HCT116 (cell line): ENCODE results near the gene XRN1. TPM values are rescaled to one million over a fixed set of nuclear protein-coding genes. Genes with fewer than 3 reads are reported as not detected.

Experiments
- ATAC-seq: fragments of 200-7000 bp; cut with Tn5 transposase; 2 replicates; pipeline ENCODE4 v1.9.1; 2020; ENCODE audit warnings: mild to moderate bottlenecking, moderate library complexity
- BruUV-seq: library from RNA; stranded (reverse); fragments of 400-500 nt; replicated peaks from 2 replicates; lab custom pipeline; 2021; lab: Mats Ljungman, UMichigan
- CTCF ChIA-PET: fragments of 300-600 bp; sonication (Branson Sonifier 250); formaldehyde crosslinking; loops from one replicate; lab custom pipeline; 2021; ENCODE audit warnings: antibody characterized with exemption; lab: Charles Lee
- POLR2A ChIA-PET: fragments of 300-600, 350-600 bp; sonication (Branson Sonifier 250); formaldehyde crosslinking; loops from one replicate; lab custom pipeline; 2021; ENCODE audit warnings: antibody characterized with exemption; lab: Charles Lee
- RAD21 ChIA-PET, 2 experiments: fragments of 300-600 bp; sonication (Branson Sonifier 250); formaldehyde crosslinking; loops; one replicate each; lab custom pipeline; 2023; ENCODE audit warnings: low total read pairs in 2 of 2; ENCODE audit not compliant: uncharacterized antibody in 2 of 2, unreplicated experiment in 2 of 2, low non-redundant PET in 1 of 2; lab: Charles Lee
- DNase-seq: peaks from one replicate; pipeline ENCODE4 v3.0.0-alpha.2; 2010; ENCODE audit warnings: low read depth, low spot score
- H2AFZ ChIP-seq: fragments of 200-600 bp; shearing (Covaris generic), sonication (generic); 2 replicates; pipeline ENCODE4 v1.6.1; 2017; ENCODE audit warnings: low read depth, mixed run types, mixed read lengths, antibody characterized with exemption, low read length; ENCODE audit not compliant: poor library complexity, severe bottlenecking
- H3K27ac ChIP-seq: 2 replicates; pipeline ENCODE4 v1.5.1; 2012; ENCODE audit warnings: low read depth, low read length
- H3K27me3 ChIP-seq: fragments of 200-600 bp; sonication (generic); 2 replicates; pipeline ENCODE4 v1.6.1; 2016; ENCODE audit warnings: mixed run types, low read length, mixed read lengths; ENCODE audit not compliant: insufficient read depth
- H3K36me3 ChIP-seq, 2 experiments: fragments of 200-500 bp in 1 of 2; fragments of 200-600 bp in 1 of 2; sonication (Bioruptor generic) in 1 of 2; sonication (generic) in 1 of 2; 2 replicates each; pipeline versions ENCODE4 v1.5.1 to v1.6.1; 2014 to 2016; ENCODE audit warnings: low read length in 2 of 2, inconsistent platforms in 1 of 2, mixed read lengths in 1 of 2, mixed run types in 1 of 2; ENCODE audit not compliant: insufficient read depth in 2 of 2, control insufficient read depth in 1 of 2
- H3K4me1 ChIP-seq, 2 experiments: fragments of 200-600 bp in 1 of 2; sonication (generic) in 1 of 2; 2 replicates each; pipeline versions ENCODE4 v1.5.1 to v1.6.1; 2012 to 2017; ENCODE audit warnings: low read length in 2 of 2, inconsistent platforms in 1 of 2, mild to moderate bottlenecking in 1 of 2, mixed read lengths in 1 of 2, mixed run types in 1 of 2, moderate library complexity in 1 of 2; ENCODE audit not compliant: insufficient read depth in 2 of 2, control insufficient read depth in 1 of 2
- H3K4me2 ChIP-seq: fragments of 200-600 bp; sonication (generic); 2 replicates; pipeline ENCODE4 v1.6.1; 2017; ENCODE audit warnings: mixed run types, low read length, mixed read lengths
- H3K4me3 ChIP-seq, 2 experiments: fragments of 200-600 bp in 1 of 2; sonication (generic) in 1 of 2; replicated peaks in 1 of 2; 2 replicates each; pipeline ENCODE4 v1.5.1; 2011 to 2016; ENCODE audit warnings: low read length in 2 of 2, control low read depth in 1 of 2, low read depth in 1 of 2, mild to moderate bottlenecking in 1 of 2, mixed read lengths in 1 of 2, mixed run types in 1 of 2
- H3K79me2 ChIP-seq: fragments of 200-600 bp; sonication (generic); 2 replicates; pipeline ENCODE4 v1.6.1; 2017; ENCODE audit warnings: mild to moderate bottlenecking, mixed run types, low read length, moderate library complexity, mixed read lengths; ENCODE audit not compliant: insufficient read depth
- H3K9ac ChIP-seq: fragments of 200-600 bp; sonication (generic); 2 replicates; pipeline ENCODE4 v1.6.1; 2016; ENCODE audit warnings: low read length, mixed read lengths
- H3K9me2 ChIP-seq: fragments of 200-600 bp; sonication (generic), shearing (Covaris generic); 2 replicates; pipeline ENCODE4 v1.6.1; 2017; ENCODE audit warnings: mixed run types, mild to moderate bottlenecking, moderate library complexity; ENCODE audit not compliant: insufficient read depth
- H3K9me3 ChIP-seq, 2 experiments: fragments of 200-500 bp in 1 of 2; fragments of 200-600 bp in 1 of 2; sonication (Bioruptor generic) in 1 of 2; sonication (generic) in 1 of 2; 2 replicates each; pipeline ENCODE4 v1.6.1; 2014 to 2017; ENCODE audit warnings: low read length in 2 of 2, mixed read lengths in 2 of 2, inconsistent platforms in 1 of 2, low read depth in 1 of 2, mild to moderate bottlenecking in 1 of 2, mixed run types in 1 of 2, moderate library complexity in 1 of 2; ENCODE audit not compliant: control insufficient read depth in 1 of 2, insufficient read depth in 1 of 2
- H4K20me1 ChIP-seq: fragments of 200-600 bp; sonication (generic), shearing (Covaris generic); 2 replicates; pipeline ENCODE4 v1.6.1; 2017; ENCODE audit warnings: mixed run types, mild to moderate bottlenecking, moderate library complexity; ENCODE audit not compliant: insufficient read depth
- ATF3 ChIP-seq: IDR thresholded peaks from 2 replicates; pipeline ENCODE4 v1.6.1; 2012
- CBX3 ChIP-seq: IDR thresholded peaks from 2 replicates; pipeline ENCODE4 v1.6.1; 2012; ENCODE audit warnings: low read depth
- CEBPB ChIP-seq: IDR thresholded peaks from 2 replicates; pipeline ENCODE4 v1.6.1; 2012; ENCODE audit warnings: low read depth
- CTCF ChIP-seq, 3 experiments: fragments of 200-600 bp in 1 of 3; sonication (generic) in 1 of 3; IDR thresholded peaks in 2 of 3; conservative IDR thresholded peaks in 1 of 3; 2 replicates each; pipeline ENCODE4 v1.5.1; 2012 to 2017; ENCODE audit warnings: low read depth in 2 of 3, low read length in 2 of 3, antibody characterized with exemption in 1 of 3, borderline replicate concordance in 1 of 3, control low read depth in 1 of 3, mild to moderate bottlenecking in 1 of 3, mixed read lengths in 1 of 3, mixed run types in 1 of 3, moderate library complexity in 1 of 3; ENCODE audit not compliant: insufficient read depth in 1 of 3
- ELF1 ChIP-seq: IDR thresholded peaks from 2 replicates; pipeline ENCODE4 v1.6.1; 2012; ENCODE audit warnings: low read depth, borderline replicate concordance
- EZH2phosphoT487 ChIP-seq: fragments of 200-600 bp; IDR thresholded peaks from 2 replicates; pipeline ENCODE4 v1.6.1; 2018; ENCODE audit warnings: antibody characterized with exemption, borderline replicate concordance
- FOSL1 ChIP-seq: IDR thresholded peaks from 2 replicates; pipeline ENCODE4 v1.6.1; 2012; ENCODE audit warnings: low read depth
- JUND ChIP-seq: IDR thresholded peaks from 2 replicates; pipeline ENCODE4 v1.6.1; 2012
- MAX ChIP-seq: IDR thresholded peaks from 2 replicates; pipeline ENCODE4 v1.6.1; 2012
- POLR2A ChIP-seq: IDR thresholded peaks from 2 replicates; pipeline ENCODE4 v1.7.0; 2011; ENCODE audit warnings: borderline replicate concordance; ENCODE audit not compliant: insufficient read depth, insufficient read length; ENCODE audit errors: extremely low read depth
- POLR2AphosphoS5 ChIP-seq: IDR thresholded peaks from 2 replicates; pipeline ENCODE4 v1.6.1; 2011; ENCODE audit warnings: mild to moderate bottlenecking, low read depth, low read length, moderate library complexity
- RAD21 ChIP-seq: IDR thresholded peaks from 2 replicates; pipeline ENCODE4 v1.6.1; 2012; ENCODE audit warnings: low read depth, mild to moderate bottlenecking
- SIN3A ChIP-seq: IDR thresholded peaks from 2 replicates; pipeline ENCODE4 v1.6.1; 2012; ENCODE audit warnings: low read depth
- SRF ChIP-seq: IDR thresholded peaks from 2 replicates; pipeline ENCODE4 v1.6.1; 2012; ENCODE audit warnings: low read depth
- YY1 ChIP-seq: IDR thresholded peaks from 2 replicates; pipeline ENCODE4 v1.6.1; 2011; ENCODE audit warnings: low read length, low read depth, moderate library complexity, mild to moderate bottlenecking; ENCODE audit not compliant: insufficient replicate concordance; ENCODE audit errors: extremely low read depth
- ZBTB33 ChIP-seq: IDR thresholded peaks from 2 replicates; pipeline ENCODE4 v1.6.1; 2011; ENCODE audit warnings: mild to moderate bottlenecking, low read length, moderate library complexity; ENCODE audit not compliant: insufficient replicate concordance; ENCODE audit errors: extremely low read depth
- ZFX ChIP-seq: fragments of 450-650 bp; IDR thresholded peaks from 2 replicates; pipeline ENCODE4 v1.6.1; 2017
- ZNF274 ChIP-seq: fragments of 200-500 bp; sonication (Bioruptor generic); IDR thresholded peaks from 2 replicates; pipeline ENCODE4 v1.6.1; 2014; ENCODE audit warnings: mild to moderate bottlenecking, low read depth, low read length, inconsistent platforms
- intact Hi-C: fragments of 100-400 bp; cut with micrococcal nuclease; formaldehyde crosslinking; loops from 2 replicates; pipeline ENCODE4 v1.10.0; 2022
- total RNA-seq: library from RNA; stranded (reverse); gene quantifications from one replicate; pipeline ENCODE4 v1.2.1, GENCODE V29; 2021; ENCODE audit not compliant: unreplicated experiment

XRN1 gene
- total RNA-seq, 1 experiment from 2014 or later, result 21.3 TPM

GRCh38 chr3:142278451-142278850 is 169.4 kb downstream of the XRN1 start:
- no peaks in the 10 kb centered on the region for H4K20me1 ChIP-seq
- ATAC-seq, result no peak
- no peak for DNase-seq
- no peak overlapping the region for H3K4me2 ChIP-seq
- no peaks in the 10 kb centered on the region for H3K9me3 ChIP-seq
- no peaks in the 10 kb centered on the region for H3K27me3 ChIP-seq
- no peak overlapping the region for H3K9ac ChIP-seq
- POLR2A ChIA-PET, result no interaction called here
- TF ChIP-seq ELF1, result no peak
- no peak for TF ChIP-seq JUND
- no peak for TF ChIP-seq SIN3A
- TF ChIP-seq FOSL1, result no peak
- no peak for TF ChIP-seq RAD21
- TF ChIP-seq CBX3, result no peak
- no peak for TF ChIP-seq YY1
- no peak for TF ChIP-seq SRF
- TF ChIP-seq MAX, result no peak
- TF ChIP-seq ATF3, result no peak
- no peak for TF ChIP-seq ZBTB33
- TF ChIP-seq CTCF (IDR thresholded peaks at IDR 0.05 in 2 of 3, conservative IDR thresholded peaks at IDR 0.05 in 1 of 3; ENCODE audit: borderline replicate concordance in 1 of 3, insufficient read depth in 1 of 3, low read depth in 2 of 3, low read length in 2 of 3), result no peak
- TF ChIP-seq ZNF274, result no peak
- no peak for TF ChIP-seq EZH2phosphoT487
- TF ChIP-seq CEBPB, result no peak
- TF ChIP-seq ZFX, result no peak
- TF ChIP-seq POLR2AphosphoS5, result no peak
- no peak for TF ChIP-seq POLR2A
- H2AFZ ChIP-seq, result no peak overlapping the region
- BruUV-seq, result no TSS peak
- no peaks in the 10 kb centered on the region for H3K4me1 ChIP-seq
- CTCF ChIA-PET, result interaction anchor here (1.1 kb wide), 1 partner anchor 153 kb away, joined by 3 read pairs; no protein-coding TSS in a partner anchor
- no peaks in the 10 kb centered on the region for H3K79me2 ChIP-seq
- H3K27ac ChIP-seq, result no peak overlapping the region
- intact Hi-C loops, result loop anchor here (10.0 kb wide), 1 partner anchor 814 kb away; no protein-coding TSS in a partner anchor
- H3K36me3 ChIP-seq, result no peaks in the 10 kb centered on the region
- RAD21 ChIA-PET, result no interaction called here
- no peaks in the 10 kb centered on the region for H3K9me2 ChIP-seq
- H3K4me3 ChIP-seq, result no peak overlapping the region
